Fibroblast of pulmonary artery (primary cell): ENCODE data around the gene CTNNA3.

ENCODE experiments used
- DNase-seq: peaks from one replicate; pipeline ENCODE4 v3.0.0-alpha.2; 2010; ENCODE audit warnings: low read depth
- H3K4me3 ChIP-seq: replicated peaks from 2 replicates; pipeline ENCODE4 v1.5.1; 2011; ENCODE audit warnings: low read depth, mild to moderate bottlenecking, control low read depth, low read length, moderate library complexity
- CTCF ChIP-seq: IDR thresholded peaks from 2 replicates; pipeline ENCODE4 v1.5.1; 2011; ENCODE audit warnings: mild to moderate bottlenecking, control low read depth, low read length, inconsistent platforms; ENCODE audit errors: missing control alignments

CTNNA3 gene

GRCh38 chr10:66837990-66838389, 858.0 kb downstream of the CTNNA3 start:
- TF ChIP-seq CTCF = no peak
- peak; percentile 51 for DNase-seq

GRCh38 chr10:66837335-66837734, 858.7 kb downstream of the CTNNA3 start:
- peak; percentile 74 for DNase-seq
- H3K4me3 ChIP-seq = no peak overlapping the region
- TF ChIP-seq CTCF = no peak

More at GRCh38 chr10:66837990-66838389, 858.0 kb downstream of the CTNNA3 start:
- no peak overlapping the region for H3K4me3 ChIP-seq

GRCh38 chr10:66836771-66837170, 859.2 kb downstream of the CTNNA3 start:
- H3K4me3 ChIP-seq = no peak overlapping the region
- no peak for DNase-seq
- TF ChIP-seq CTCF = no peak

- TF ChIP-seq CTCF = no peak
- H3K4me3 ChIP-seq = no peak overlapping the region
- DNase-seq = peak; percentile 67
Measured at GRCh38 chr10:66836057-66836456, 859.9 kb downstream of the CTNNA3 start.

- TF ChIP-seq CTCF = no peak
- DNase-seq = no peak
- H3K4me3 ChIP-seq = no peak overlapping the region
Measured at GRCh38 chr10:66835400-66835799, 860.6 kb downstream of the CTNNA3 start.

GRCh38 chr10:66834802-66835201, 861.2 kb downstream of the CTNNA3 start:
- no peak overlapping the region for H3K4me3 ChIP-seq
- TF ChIP-seq CTCF = no peak
- no peak for DNase-seq

GRCh38 chr10:66833861-66834260, 862.1 kb downstream of the CTNNA3 start:
- no peak overlapping the region for H3K4me3 ChIP-seq
- peak; percentile 47 for DNase-seq

More at GRCh38 chr10:66833861-66834260, 862.1 kb downstream of the CTNNA3 start:
- TF ChIP-seq CTCF = no peak
